Nephron (organoid): ENCODE results near the gene COL27A1.
A peak's percentile ranks its signal among the peaks of the same experiment; 100 is the strongest.

Experiments
- H3K27ac Mint-ChIP-seq, 3 experiments: 2 replicates each; pipeline ENCODE4 v1.8.0; 2020; ENCODE audit warnings: mixed read lengths in 3 of 3, mild to moderate bottlenecking in 2 of 3, moderate library complexity in 1 of 3
- H3K27me3 Mint-ChIP-seq: 2 replicates; pipeline ENCODE4 v1.8.0; 2021; ENCODE audit warnings: low read depth, mild to moderate bottlenecking, moderate library complexity, mixed read lengths
- H3K36me3 Mint-ChIP-seq: 2 replicates; pipeline ENCODE4 v1.8.0; 2020; ENCODE audit warnings: low read depth, mixed read lengths
- H3K4me1 Mint-ChIP-seq: 2 replicates; pipeline ENCODE4 v1.8.0; 2020; ENCODE audit warnings: mixed read lengths
- H3K4me3 Mint-ChIP-seq, 3 experiments: 2 replicates each; pipeline ENCODE4 v1.8.0; 2020; ENCODE audit warnings: mild to moderate bottlenecking in 3 of 3, mixed read lengths in 3 of 3, moderate library complexity in 2 of 3
- H3K9me3 Mint-ChIP-seq: 2 replicates; pipeline ENCODE4 v1.8.0; 2020; ENCODE audit warnings: mixed read lengths
- CTCF ChIP-seq, 3 experiments: fragments of 200-600 bp; sonication (generic); IDR thresholded peaks; one replicate each; pipeline ENCODE4 v1.5.0; 2021; ENCODE audit warnings: antibody characterized with exemption in 3 of 3; ENCODE audit not compliant: unreplicated experiment in 3 of 3

COL27A1 gene

DNA sequence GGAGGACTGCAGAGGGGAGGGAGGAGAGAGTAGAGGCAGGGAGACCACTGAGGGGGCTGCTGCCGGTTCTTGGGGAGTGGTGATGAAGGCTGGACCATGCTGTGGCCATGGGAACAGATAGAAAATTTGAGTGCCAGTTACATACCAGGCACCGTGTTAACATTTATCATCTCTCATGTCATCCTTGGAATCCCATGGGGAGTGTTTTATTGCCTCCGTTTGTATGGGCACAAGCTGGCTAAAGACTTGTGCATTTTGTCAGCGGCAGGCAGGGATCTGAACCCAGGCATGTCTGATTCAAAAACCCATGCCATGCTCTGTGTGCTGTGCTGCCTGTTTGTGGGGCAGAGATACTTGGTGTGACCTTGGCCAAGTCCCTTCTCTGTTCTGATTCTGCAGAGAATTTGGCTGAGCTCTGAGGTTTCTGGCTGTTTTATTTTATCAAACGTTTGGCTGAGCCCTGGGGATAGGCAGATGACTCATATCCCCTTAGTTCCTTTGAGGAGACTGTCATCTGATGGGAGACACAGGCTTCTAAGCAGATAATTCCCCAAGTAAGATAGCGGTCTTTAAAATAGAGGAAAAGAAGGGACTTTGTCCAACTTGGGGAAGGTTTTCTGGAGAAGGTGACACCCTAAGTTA, 22.2 kb downstream of the COL27A1 start:
- Mint-ChIP-seq H3K4me3 (no peak overlapping the region), H3K9me3 (no peaks in the 10 kb centered on the region), H3K27me3 (no peaks in the 10 kb centered on the region), H3K4me1 (peaks cover 78% of the 10 kb centered on the region), H3K36me3 (peaks cover 7% of the 10 kb centered on the region), H3K27ac (peak overlapping the region; percentile 79 to 92 (median 79))
- no peak for TF ChIP-seq CTCF (IDR thresholded peaks at IDR 0.05; ENCODE audit: unreplicated experiment in 3 of 3)

DNA sequence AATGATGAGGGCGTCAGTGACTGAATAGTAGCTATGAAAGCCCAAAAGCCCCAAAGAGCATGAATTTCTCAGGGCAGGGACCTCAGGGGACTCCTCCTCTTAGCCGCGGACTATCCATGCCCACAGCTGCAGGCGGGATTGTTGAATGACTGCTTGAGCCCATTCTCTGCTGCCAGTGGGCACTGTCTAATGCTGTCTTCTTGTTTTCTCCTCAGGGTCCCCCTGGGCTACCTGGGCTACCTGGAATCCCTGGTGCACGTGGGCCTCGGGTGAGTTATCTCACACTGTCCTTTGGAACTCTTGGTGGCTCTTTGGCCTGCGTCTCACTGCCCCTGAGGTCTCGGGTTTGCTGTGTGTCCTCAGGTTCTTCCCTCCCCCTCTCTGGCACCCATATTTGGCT, 22.7 kb downstream of the COL27A1 start:
- no peaks in the 10 kb centered on the region for H3K9me3 Mint-ChIP-seq
- H3K36me3 Mint-ChIP-seq = peaks cover 8% of the 10 kb centered on the region
- H3K4me3 Mint-ChIP-seq = no peak overlapping the region
- peaks cover 75% of the 10 kb centered on the region for H3K4me1 Mint-ChIP-seq
- no peaks in the 10 kb centered on the region for H3K27me3 Mint-ChIP-seq
- H3K27ac Mint-ChIP-seq = peak overlapping the region in 2 of 3 experiments; percentile 79 to 92
- no peak for TF ChIP-seq CTCF (IDR thresholded peaks at IDR 0.05; ENCODE audit: unreplicated experiment in 3 of 3)

- Mint-ChIP-seq H3K36me3 (peaks cover 13% of the 10 kb centered on the region), H3K27me3 (no peaks in the 10 kb centered on the region), H3K4me1 (peaks cover 74% of the 10 kb centered on the region), H3K9me3 (no peaks in the 10 kb centered on the region), H3K27ac (peak overlapping the region; percentile 45 to 92 (median 79)), H3K4me3 (no peak overlapping the region)
- TF ChIP-seq CTCF (IDR thresholded peaks at IDR 0.05; ENCODE audit: unreplicated experiment in 3 of 3) = no peak
Observed at GRCh38 chr9:114178756-114179450, 23.6 kb downstream of the COL27A1 start.

- no peak overlapping the region for H3K4me3 Mint-ChIP-seq
Observed at GRCh38 chr9:114179516-114179915, 24.2 kb downstream of the COL27A1 start.

DNA sequence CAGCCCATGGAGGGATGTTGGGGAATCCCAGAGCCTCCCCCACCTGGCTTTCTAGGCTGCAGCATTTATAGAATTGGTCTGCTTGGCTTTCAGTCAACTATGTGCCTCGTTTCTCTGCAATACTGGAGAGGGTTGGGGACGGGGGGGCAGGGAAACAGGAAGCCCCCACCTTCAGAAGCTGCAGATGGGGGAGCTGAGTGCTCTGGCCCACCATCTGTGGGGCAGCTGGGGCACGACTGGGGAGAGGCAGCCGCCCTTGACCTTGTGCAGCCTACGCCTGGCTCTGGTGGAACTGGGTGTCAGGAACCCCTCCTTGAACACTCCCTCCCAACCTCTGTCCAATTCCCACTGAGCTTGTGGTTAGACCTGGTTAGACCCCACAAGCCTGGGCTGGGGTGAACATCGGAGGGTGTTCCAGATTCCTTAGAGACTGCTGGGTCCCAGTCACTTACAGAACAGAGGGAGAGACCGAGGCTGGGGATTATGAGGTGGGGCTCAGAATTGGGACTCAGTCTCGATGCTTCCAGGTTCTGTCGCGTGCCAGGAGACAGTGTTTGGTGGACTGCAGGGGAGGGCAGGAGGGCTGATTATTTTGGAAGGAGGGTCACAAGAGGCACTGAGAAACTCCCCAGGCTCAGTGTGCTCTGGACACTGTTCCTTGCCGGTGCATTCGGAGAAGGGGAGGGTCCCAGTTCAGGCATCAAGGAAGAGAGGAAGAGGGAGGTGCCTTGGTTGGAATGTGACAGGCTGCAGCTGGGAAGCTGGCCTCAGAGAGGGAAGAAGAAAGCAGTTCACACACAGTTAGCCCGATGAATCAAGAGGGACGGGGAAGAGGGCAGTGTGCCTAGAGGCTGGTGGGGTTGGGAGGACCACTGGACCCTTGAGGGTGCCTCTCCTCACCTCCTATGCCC, 25.6 kb downstream of the COL27A1 start:
- no peaks in the 10 kb centered on the region for H3K27me3 Mint-ChIP-seq
- no peaks in the 10 kb centered on the region for H3K9me3 Mint-ChIP-seq
- peaks cover 24% of the 10 kb centered on the region for H3K36me3 Mint-ChIP-seq
- H3K27ac Mint-ChIP-seq = peak overlapping the region; percentile 90 to 98 (median 97)
- peaks cover 63% of the 10 kb centered on the region for H3K4me1 Mint-ChIP-seq
- peak overlapping the region; percentile 6 to 16 (median 14) for H3K4me3 Mint-ChIP-seq
- TF ChIP-seq CTCF (IDR thresholded peaks at IDR 0.05; ENCODE audit: unreplicated experiment in 3 of 3) = no peak

More at GRCh38 chr9:114179516-114179915, 24.2 kb downstream of the COL27A1 start:
- H3K36me3 Mint-ChIP-seq = peaks cover 15% of the 10 kb centered on the region
- H3K4me1 Mint-ChIP-seq = peaks cover 69% of the 10 kb centered on the region
- no peak for TF ChIP-seq CTCF (IDR thresholded peaks at IDR 0.05; ENCODE audit: unreplicated experiment in 3 of 3)
- peak overlapping the region; percentile 45 to 97 (median 69) for H3K27ac Mint-ChIP-seq
- no peaks in the 10 kb centered on the region for H3K27me3 Mint-ChIP-seq
- H3K9me3 Mint-ChIP-seq = no peaks in the 10 kb centered on the region
